Mucosa of stomach (tissue), 1 donor: ENCODE data around the gene CHD5.
"Not testable (repeated sequence)": the region's sequence is repeated elsewhere in the genome, so short reads cannot be mapped to it uniquely, and the experiment has no call there.

ENCODE experiments used
- H3K27me3 ChIP-seq: one replicate; pipeline ENCODE4 v1.7.0; 2013; ENCODE audit warnings: mild to moderate bottlenecking, low read length; ENCODE audit not compliant: control insufficient read depth, insufficient read depth
- H3K36me3 ChIP-seq: one replicate; pipeline ENCODE4 v1.7.0; 2013; ENCODE audit warnings: low read length; ENCODE audit not compliant: control insufficient read depth, insufficient read depth
- H3K4me1 ChIP-seq: one replicate; pipeline ENCODE4 v1.7.0; 2013; ENCODE audit warnings: mild to moderate bottlenecking, low read length; ENCODE audit not compliant: control insufficient read depth, insufficient read depth
- H3K4me3 ChIP-seq: one replicate; pipeline ENCODE4 v1.7.0; 2013; ENCODE audit warnings: low read length
- H3K9ac ChIP-seq: one replicate; pipeline ENCODE4 v1.7.0; 2013; ENCODE audit warnings: mild to moderate bottlenecking, low read length, moderate library complexity
- H3K9me3 ChIP-seq: one replicate; pipeline ENCODE4 v1.7.0; 2013; ENCODE audit warnings: mild to moderate bottlenecking, low read length, moderate library complexity; ENCODE audit not compliant: control insufficient read depth
- donor health status: Pancreatic carcinoma.

Gene CHD5

DNA sequence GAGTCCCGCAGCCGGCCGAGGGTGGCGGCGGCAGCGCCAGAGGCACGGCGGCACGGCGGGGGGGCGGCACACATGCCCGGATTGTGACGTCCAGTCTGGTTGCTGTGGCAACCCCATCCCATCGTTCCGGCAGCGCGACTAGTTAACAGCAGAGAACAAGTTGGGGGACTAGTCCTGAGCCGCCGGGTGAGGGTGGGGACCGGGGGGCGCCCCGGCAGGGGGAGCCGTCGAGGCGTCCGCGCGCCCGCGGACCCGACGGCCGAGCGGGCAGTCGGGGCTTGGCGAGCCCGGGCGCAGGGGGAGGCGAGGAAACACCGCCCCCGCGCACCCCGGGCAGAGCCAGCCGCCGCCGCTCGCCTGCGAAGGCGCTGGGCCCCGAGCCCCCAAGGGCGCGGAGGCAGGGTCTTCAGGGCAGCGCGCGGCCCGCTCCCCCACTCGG lies at the start of gene CHD5:
CHD5 (minus strand) TSS at position 54 of the 439 bp plus-strand sequence. CDS start 298 bp downstream, outside the sequence.
- H3K9me3 ChIP-seq: no peaks in the 10 kb centered on the region
- no peak within 1 kb of the TSS for H3K4me3 ChIP-seq
- peaks cover 4% of the 10 kb centered on the region for H3K4me1 ChIP-seq
- no peaks in the 10 kb centered on the region for H3K36me3 ChIP-seq
- H3K27me3 ChIP-seq: peaks cover 45% of the 10 kb centered on the region
- H3K9ac ChIP-seq: no peak within 1 kb of the TSS

DNA sequence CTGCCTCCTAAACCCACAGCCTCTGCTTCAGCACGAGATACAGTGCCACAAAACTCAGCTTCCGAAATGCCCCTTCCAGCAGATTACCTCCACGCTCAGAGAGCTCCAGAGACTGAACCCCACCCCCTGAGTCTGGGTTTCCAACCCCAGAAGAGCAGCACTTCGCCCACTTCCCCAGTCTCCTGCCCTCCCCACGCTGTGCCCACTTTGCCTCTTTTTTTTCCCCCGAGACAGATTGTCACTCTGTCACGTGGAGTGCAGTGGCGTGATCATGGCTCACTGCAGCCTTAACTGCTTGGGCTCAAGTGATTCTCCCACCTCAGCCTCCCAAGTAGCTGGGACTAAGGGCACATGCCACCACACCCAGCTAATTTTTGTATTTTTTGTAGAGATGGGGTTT lies 45.5 kb upstream of the CHD5 start:
- Histone ChIP-seq H3K36me3 (peaks cover 11% of the 10 kb centered on the region), H3K9ac (no peak overlapping the region), H3K4me3 (no peak overlapping the region)

DNA sequence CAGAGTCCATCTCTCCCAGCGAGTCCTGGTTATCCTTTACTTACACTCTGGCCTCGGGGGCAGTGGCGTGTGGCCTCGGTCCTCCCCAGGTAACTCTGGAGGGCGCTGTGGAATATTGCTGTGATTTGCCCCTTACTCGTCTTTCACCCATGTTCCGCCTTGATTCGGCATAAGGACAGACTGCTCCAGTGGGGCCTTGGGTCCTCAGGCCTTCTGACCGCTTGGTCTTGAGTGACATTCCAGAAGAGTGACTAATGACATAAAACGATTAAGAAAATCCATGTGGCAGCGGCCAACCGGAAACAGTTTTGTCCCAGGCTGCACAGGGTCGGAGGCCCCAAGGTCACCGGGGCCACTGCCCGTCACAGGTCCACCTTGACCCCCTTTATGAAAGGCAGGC lies 44.6 kb upstream of the CHD5 start:
- H3K9ac ChIP-seq: no peak overlapping the region
- H3K4me3 ChIP-seq: no peak overlapping the region
- H3K36me3 ChIP-seq: peaks cover 11% of the 10 kb centered on the region
- H3K27me3 ChIP-seq: no peaks in the 10 kb centered on the region
- no peaks in the 10 kb centered on the region for H3K4me1 ChIP-seq
- H3K9me3 ChIP-seq: no peaks in the 10 kb centered on the region

More for the DNA sequence above, 45.5 kb upstream of the CHD5 start:
- H3K27me3 ChIP-seq: no peaks in the 10 kb centered on the region
- no peaks in the 10 kb centered on the region for H3K9me3 ChIP-seq
- H3K4me1 ChIP-seq: no peaks in the 10 kb centered on the region

DNA sequence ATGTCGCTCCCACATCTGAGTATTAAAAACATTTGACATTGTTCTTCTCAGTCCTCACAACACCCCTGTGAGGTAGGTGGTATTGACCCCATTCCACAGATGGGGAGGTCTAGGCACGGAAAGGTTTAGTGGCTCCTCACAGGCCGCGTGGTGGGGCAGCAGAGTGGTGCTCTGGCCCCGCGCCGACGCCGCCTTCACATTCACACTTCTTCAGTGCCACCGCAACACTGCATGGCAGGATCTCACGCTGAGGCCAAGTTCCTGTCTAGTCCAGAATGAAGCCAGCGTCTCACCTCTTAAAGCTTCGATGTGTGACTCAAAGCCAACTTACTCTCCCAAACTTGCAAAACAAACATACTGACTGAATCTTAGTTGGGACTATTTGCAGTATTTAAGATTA lies 43.5 kb upstream of the CHD5 start:
- Histone ChIP-seq H3K9ac (no peak overlapping the region), H3K9me3 (no peaks in the 10 kb centered on the region), H3K4me1 (no peaks in the 10 kb centered on the region), H3K36me3 (peaks cover 11% of the 10 kb centered on the region), H3K27me3 (no peaks in the 10 kb centered on the region), H3K4me3 (no peak overlapping the region)

DNA sequence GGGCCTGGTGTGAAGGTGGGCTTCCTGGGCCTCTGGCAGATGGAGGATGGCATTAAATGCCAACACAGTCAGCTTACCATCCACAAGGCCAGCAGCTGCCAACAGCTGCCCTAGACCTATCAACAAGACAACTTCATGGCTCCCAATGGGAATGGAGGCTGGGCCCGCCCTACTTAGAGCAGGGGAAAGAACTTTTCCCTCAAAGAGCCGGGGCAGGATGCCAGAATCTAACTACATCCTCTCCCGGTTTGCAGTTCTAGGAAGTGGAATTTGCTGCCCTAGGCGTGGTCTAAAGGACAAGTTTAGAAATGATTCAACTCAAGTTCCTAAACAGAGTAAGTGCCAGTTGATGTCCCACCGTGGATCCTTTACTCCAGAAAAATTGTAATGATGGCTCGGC lies 42.5 kb upstream of the CHD5 start:
- no peaks in the 10 kb centered on the region for H3K9me3 ChIP-seq
- H3K9ac ChIP-seq: no peak overlapping the region
- H3K27me3 ChIP-seq: no peaks in the 10 kb centered on the region
- peaks cover 11% of the 10 kb centered on the region for H3K36me3 ChIP-seq
- no peak overlapping the region for H3K4me3 ChIP-seq
- no peaks in the 10 kb centered on the region for H3K4me1 ChIP-seq

DNA sequence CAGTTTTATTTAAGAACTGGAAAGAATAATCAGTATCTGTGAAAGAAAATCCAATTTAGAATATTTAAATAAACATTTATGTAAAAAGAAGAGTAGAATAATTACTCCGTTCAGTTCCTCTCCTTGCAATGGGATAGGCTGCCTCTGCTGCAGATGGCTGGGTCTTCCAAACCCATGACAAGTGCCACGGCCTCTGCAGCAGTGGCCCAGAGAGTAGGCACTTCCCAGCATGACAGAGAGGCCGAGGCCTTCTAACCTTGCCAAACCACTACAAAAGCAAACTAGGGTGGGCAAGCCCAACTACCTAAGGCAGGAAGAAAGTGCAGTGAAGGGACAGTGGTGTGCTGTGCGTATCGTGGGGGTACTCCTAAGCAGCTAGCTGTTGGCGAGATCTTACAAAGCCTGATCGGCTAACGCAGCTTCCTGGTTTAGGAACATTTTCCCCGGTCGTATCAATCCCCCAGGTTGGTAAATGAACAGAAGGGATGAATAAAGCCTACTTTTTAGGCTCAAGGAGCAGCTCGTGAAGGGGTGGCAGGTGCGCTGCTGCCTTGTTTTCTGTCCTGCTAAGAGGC lies 41.2 kb upstream of the CHD5 start:
- peaks cover 4% of the 10 kb centered on the region for H3K36me3 ChIP-seq
- no peaks in the 10 kb centered on the region for H3K4me1 ChIP-seq
- H3K9me3 ChIP-seq: no peaks in the 10 kb centered on the region
- H3K9ac ChIP-seq: no peak overlapping the region
- no peaks in the 10 kb centered on the region for H3K27me3 ChIP-seq
- H3K4me3 ChIP-seq: no peak overlapping the region

DNA sequence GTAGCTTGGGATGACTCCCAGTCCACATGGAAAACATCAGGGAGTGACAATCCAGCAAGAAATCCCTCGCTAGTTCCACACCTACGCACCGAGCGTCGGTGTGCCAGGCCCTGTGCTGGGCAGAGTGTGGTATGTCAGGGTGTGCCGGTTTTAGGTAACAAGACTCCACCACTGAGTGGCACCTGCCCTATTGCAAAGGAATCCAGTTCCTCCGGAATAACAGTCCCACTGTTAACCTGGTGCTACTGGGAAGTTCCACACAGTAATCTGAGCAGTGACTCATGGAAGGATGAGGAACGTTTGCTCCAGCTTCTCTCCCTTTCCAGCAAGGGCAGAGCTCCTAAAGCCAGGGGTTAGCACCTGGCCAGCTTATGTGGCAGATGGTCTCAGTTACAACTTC lies 40.1 kb upstream of the CHD5 start:
- peaks cover 4% of the 10 kb centered on the region for H3K36me3 ChIP-seq
- no peaks in the 10 kb centered on the region for H3K9me3 ChIP-seq
- H3K4me3 ChIP-seq: no peak overlapping the region
- no peak overlapping the region for H3K9ac ChIP-seq
- H3K4me1 ChIP-seq: no peaks in the 10 kb centered on the region
- no peaks in the 10 kb centered on the region for H3K27me3 ChIP-seq

DNA sequence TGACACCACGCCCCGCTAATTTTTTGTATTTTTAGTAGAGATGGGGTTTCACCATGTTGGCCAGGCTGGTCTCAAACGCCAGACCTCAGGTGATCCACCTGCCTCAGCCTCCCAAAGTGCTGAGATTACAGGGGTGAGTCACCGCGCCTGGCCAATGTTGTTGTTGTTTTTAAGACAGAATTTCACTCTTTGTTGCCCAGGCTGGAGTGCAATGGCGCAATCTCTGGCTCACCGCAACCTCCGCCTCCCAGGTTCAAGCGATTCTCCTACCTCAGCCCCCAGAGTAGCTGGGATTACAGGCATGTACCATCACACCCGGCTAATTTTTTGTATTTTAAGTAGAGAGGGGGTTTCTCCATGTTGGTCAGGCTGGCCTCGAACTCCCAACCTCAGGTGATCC lies 39.5 kb upstream of the CHD5 start:
- not testable (repeated sequence) for H3K9me3 ChIP-seq, H3K4me3 ChIP-seq, H3K9ac ChIP-seq, H3K4me1 ChIP-seq, H3K36me3 ChIP-seq, H3K27me3 ChIP-seq

DNA sequence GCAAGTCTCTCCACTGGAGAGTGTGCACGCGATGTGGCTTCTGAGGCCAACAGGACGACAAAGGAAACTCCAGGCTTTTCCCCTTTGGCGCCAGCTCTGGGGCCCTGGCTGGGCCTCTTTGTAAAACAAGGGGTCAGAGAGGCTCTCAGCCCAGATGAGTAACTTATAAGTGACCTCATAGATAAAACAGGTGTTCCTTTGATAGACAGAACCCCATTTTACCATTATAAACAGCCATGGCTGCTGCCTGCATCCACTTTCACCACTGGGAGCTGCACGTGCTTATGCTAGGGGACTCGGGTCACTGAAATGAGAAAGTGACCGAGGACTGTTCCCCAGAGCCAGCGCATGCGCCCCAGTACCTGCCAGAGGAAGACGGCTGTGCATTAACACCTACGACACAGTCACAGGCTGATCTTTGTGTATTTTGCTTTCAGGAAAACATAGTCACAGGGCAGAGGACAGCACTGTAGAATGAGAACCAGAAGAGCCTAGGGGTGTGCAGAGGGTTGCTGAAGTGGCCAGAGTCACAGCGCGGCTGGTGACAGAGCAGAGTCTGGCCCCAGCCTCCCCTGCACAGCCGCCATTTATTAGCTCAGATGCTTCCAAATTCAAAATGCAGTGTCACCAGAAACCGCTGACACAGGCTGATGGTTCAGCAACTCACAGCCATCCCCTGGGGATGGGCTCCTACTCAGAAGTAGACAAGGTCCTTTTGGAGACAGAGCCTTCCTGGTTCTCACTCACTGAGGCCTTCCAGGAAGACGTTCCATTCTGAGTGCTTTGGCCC lies 38.4 kb upstream of the CHD5 start:
- Histone ChIP-seq H3K9me3 (no peaks in the 10 kb centered on the region), H3K4me1 (no peaks in the 10 kb centered on the region), H3K27me3 (no peaks in the 10 kb centered on the region), H3K9ac (no peak overlapping the region), H3K36me3 (peaks cover under 1% of the 10 kb centered on the region), H3K4me3 (no peak overlapping the region)

DNA sequence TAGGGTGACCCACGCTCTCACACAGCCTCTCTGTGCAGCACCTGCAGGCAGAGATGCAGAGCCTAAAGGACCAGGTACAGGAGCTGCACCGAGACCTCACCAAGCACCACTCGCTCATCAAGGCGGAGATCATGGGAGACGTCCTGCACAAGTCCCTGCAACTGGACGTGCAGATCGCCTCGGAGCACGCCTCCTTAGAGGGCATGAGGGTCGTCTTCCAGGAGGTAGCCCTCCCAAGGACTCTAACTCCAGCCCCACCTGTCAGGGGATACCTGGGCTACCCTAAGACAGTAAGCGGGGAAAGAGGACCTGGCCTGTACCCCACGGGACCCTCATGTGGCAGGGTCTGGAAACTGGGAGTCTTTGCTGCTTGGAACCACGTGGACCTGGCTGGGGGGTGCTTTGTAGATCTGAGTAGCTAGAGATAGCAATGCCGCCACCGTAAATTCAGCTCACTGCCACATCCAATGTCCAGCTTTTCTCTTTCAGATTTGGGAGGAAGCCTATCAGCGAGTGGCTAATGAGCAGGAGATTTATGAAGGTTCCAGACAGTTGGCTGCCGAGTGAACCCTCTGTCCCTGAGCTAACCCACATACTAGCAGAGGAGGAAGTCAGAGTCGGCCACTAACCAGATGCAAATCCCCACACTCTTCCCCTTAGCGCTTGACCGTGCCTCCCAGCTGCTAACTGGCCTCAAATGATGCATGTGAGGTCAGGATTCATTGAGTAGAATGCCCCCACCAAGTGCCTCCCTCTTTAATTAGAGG lies 32.3 kb upstream of the CHD5 start:
- no peak overlapping the region for H3K9ac ChIP-seq
- no peaks in the 10 kb centered on the region for H3K36me3 ChIP-seq
- peaks cover 7% of the 10 kb centered on the region for H3K4me1 ChIP-seq
- peaks cover 2% of the 10 kb centered on the region for H3K27me3 ChIP-seq
- H3K9me3 ChIP-seq: no peaks in the 10 kb centered on the region
- H3K4me3 ChIP-seq: no peak overlapping the region

DNA sequence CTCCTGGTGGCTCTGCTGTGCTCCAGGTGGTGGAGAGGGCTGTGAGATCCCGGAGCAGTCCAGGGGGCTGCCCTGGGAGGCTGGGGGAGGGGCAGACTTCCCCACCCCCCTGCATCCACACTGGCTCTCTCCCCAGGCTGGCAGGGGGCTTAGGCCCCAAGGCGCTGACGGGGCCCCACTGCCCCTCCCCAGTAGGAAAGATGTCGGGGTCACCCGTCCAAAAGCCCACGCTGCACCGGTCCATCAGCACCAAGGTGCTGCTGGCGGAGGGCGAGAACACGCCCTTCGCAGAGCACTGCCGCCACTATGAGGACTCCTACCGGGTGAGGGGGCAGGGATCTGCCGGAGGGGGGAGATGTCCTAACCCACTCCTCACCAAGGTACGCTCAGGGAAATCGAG lies 31.6 kb upstream of the CHD5 start:
- Histone ChIP-seq H3K36me3 (no peaks in the 10 kb centered on the region), H3K9me3 (no peaks in the 10 kb centered on the region), H3K4me1 (peaks cover 11% of the 10 kb centered on the region), H3K9ac (no peak overlapping the region), H3K4me3 (no peak overlapping the region), H3K27me3 (peaks cover 8% of the 10 kb centered on the region)
